LNCaP clone FGC (cell line): Measurements from ENCODE around the gene USP2.

Source experiments
- DNase-seq: peaks from one replicate; pipeline ENCODE4 v3.0.0-alpha.2; 2011; ENCODE audit warnings: low read depth
- H3K4me3 ChIP-seq: 2 replicates; pipeline ENCODE4 v1.5.1; 2011; ENCODE audit warnings: mild to moderate bottlenecking, low read depth, low read length, control low read depth
- TF ChIP-seq, protein P1 (sequence below): IDR thresholded peaks from 2 replicates; pipeline ENCODE4 v1.5.1; 2012; ENCODE audit warnings: mild to moderate bottlenecking; ENCODE audit not compliant: control insufficient read depth, insufficient read depth; ENCODE audit errors: extremely low read depth

The USP2 gene

GRCh38 chr11:119356349-119357031 lies 25.0 kb downstream of the USP2 start:
- no peak for DNase-seq
- TF ChIP-seq, protein P1, sequence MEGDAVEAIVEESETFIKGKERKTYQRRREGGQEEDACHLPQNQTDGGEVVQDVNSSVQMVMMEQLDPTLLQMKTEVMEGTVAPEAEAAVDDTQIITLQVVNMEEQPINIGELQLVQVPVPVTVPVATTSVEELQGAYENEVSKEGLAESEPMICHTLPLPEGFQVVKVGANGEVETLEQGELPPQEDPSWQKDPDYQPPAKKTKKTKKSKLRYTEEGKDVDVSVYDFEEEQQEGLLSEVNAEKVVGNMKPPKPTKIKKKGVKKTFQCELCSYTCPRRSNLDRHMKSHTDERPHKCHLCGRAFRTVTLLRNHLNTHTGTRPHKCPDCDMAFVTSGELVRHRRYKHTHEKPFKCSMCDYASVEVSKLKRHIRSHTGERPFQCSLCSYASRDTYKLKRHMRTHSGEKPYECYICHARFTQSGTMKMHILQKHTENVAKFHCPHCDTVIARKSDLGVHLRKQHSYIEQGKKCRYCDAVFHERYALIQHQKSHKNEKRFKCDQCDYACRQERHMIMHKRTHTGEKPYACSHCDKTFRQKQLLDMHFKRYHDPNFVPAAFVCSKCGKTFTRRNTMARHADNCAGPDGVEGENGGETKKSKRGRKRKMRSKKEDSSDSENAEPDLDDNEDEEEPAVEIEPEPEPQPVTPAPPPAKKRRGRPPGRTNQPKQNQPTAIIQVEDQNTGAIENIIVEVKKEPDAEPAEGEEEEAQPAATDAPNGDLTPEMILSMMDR: peak; percentile 68
- no peak overlapping the region for H3K4me3 ChIP-seq

DNA sequence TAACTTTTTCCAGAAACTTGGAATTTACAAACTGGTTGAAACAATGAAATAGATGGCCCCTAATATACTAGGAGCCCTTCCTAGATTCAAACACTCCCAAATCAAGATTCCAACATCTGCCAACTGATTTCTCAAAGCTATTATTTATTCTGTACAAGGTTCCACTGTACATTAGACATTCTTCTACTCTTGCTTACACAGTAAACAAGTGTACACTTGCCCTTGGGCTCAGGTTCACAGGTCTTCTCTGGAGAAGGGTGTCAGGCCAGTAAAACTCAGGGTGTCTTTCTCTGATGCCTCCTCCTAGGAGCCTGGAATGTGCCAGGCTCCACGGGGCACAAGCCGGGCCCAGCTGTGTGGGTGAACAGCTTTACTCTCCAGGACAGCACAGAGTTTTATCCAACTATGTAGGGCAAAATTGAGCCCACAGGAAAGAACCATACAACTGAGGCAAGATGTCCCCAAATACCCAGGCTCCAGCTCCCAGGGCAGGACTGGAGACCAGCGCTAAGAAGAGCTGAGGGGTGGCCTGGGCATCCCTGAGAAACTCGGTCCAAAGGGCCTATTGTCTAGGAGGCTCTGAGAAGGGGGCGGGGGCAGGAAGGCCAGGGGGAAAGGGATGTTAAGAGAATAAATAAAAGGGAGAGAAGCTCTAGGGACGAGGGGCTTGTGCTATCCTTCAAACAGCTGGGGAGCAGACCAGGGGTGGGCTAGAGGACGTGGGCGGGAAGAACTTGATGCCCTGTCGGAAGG lies 26.2 kb downstream of the USP2 start:
- H3K4me3 ChIP-seq: no peak overlapping the region
- no peak for DNase-seq
- TF ChIP-seq, protein P1: no peak

- H3K4me3 ChIP-seq: no peak overlapping the region
- TF ChIP-seq, protein P1: no peak
- DNase-seq: peak; percentile 44
Measured at GRCh38 chr11:119352857-119353260, 28.6 kb downstream of the USP2 start.

- TF ChIP-seq, protein P1: no peak
- DNase-seq: no peak
- H3K4me3 ChIP-seq: no peak overlapping the region
Measured at GRCh38 chr11:119351232-119351631, 30.3 kb downstream of the USP2 start.

GRCh38 chr11:119350302-119350701 lies 31.2 kb downstream of the USP2 start:
- DNase-seq: no peak
- no peak overlapping the region for H3K4me3 ChIP-seq
- TF ChIP-seq, protein P1: no peak

GRCh38 chr11:119347940-119348605 lies 33.4 kb downstream of the USP2 start:
- no peak for DNase-seq
- TF ChIP-seq, protein P1: no peak
- H3K4me3 ChIP-seq: no peak overlapping the region
